ENCODE results near the gene KLK1. TPM values are rescaled to one million over a fixed set of nuclear protein-coding genes. Genes with fewer than 3 reads are reported as not detected.

KLK1 gene
- polyA plus RNA-seq, 3 donors = 0.66 to 0.72 TPM; not detected in 1

- H3K4me1 ChIP-seq (ENCODE audit: control insufficient read depth in 1 of 2, insufficient read depth in 2 of 2, low read length in 2 of 2) = no peaks in the 10 kb centered on the region
- WGBS (ENCODE audit: insufficient coverage) = 95% methylated on average over 6 of the region's 6 CpGs
- no peaks in the 10 kb centered on the region for H3K9me3 Mint-ChIP-seq
- TF ChIP-seq CTCF (IDR thresholded peaks at IDR 0.05) = no peak
- no peak overlapping the region for H3K4me2 ChIP-seq (replicated peaks; ENCODE audit: extremely low read depth, low read length, poor library complexity, severe bottlenecking)
- no peaks in the 10 kb centered on the region for H3K36me3 ChIP-seq (replicated peaks in 1 of 2; ENCODE audit: control insufficient read depth in 1 of 2, insufficient read depth in 2 of 2, low read length in 2 of 2)
- H3K27me3 Mint-ChIP-seq (ENCODE audit: low read depth in 3 of 3) = peaks cover 1 to 8% (median 4%) of the 10 kb centered on the region in 3 donors
- H3K36me3 Mint-ChIP-seq = peaks cover 2 to 5% of the 10 kb centered on the region in 2 donors
- no peak overlapping the region for H3K9ac ChIP-seq (ENCODE audit: insufficient read depth, low read length, poor library complexity, severe bottlenecking)
- peaks cover 2% of the 10 kb centered on the region for H3K4me1 Mint-ChIP-seq
- H3K79me2 ChIP-seq (ENCODE audit: insufficient read depth, low read length) = no peaks in the 10 kb centered on the region
- H3K4me3 ChIP-seq (replicated peaks in 1 of 3; ENCODE audit: low read depth in 2 of 3, low read length in 3 of 3) = no peak overlapping the region
- DNase-seq = no peak
- H3K27ac Mint-ChIP-seq = peak overlapping the region in 1 of 7 donors; percentile 42
- H3K27ac ChIP-seq (ENCODE audit: low read depth in 1 of 2, low read length in 2 of 2) = no peak overlapping the region
- H2AFZ ChIP-seq (ENCODE audit: insufficient read depth, low read depth, low read length, poor library complexity, severe bottlenecking) = no peak overlapping the region
- H3K4me3 Mint-ChIP-seq = no peak overlapping the region
- no peaks in the 10 kb centered on the region for H3K9me3 ChIP-seq (replicated peaks in 1 of 2; ENCODE audit: control insufficient read depth in 1 of 2, insufficient read depth in 1 of 2, low read length in 2 of 2)
- no peaks in the 10 kb centered on the region for H3K27me3 ChIP-seq (ENCODE audit: control insufficient read depth in 2 of 2, insufficient read depth in 2 of 2, low read length in 2 of 2)
- no peaks in the 10 kb centered on the region for H4K20me1 ChIP-seq (ENCODE audit: insufficient read depth, low read length)
- intact Hi-C loops (cut with micrococcal nuclease) = no loop called here
Measured at GRCh38 chr19:50790922-50791467, 32.6 kb downstream of the KLK1 start.

GRCh38 chr19:50790396-50790795, 33.2 kb downstream of the KLK1 start, which contains the start of gene ACP4:
Gene ACP4 (plus strand): TSS chr19:50790415. CDS start chr19:50790415, 0 bp downstream.
- TF ChIP-seq CTCF (IDR thresholded peaks at IDR 0.05) = no peak
- intact Hi-C loops (cut with micrococcal nuclease) = no loop called here
- no peaks in the 10 kb centered on the region for H3K79me2 ChIP-seq (ENCODE audit: insufficient read depth, low read length)
- Mint-ChIP-seq H3K27ac (peak within 1 kb of the TSS in 3 of 7 donors; percentile 33 to 42 (median 35)), H3K4me3 (no peak within 1 kb of the TSS), H3K4me1 (peaks cover 2% of the 10 kb centered on the region), H3K9me3 (no peaks in the 10 kb centered on the region), H3K27me3 (ENCODE audit: low read depth in 3 of 3) (peaks cover 1 to 8% (median 4%) of the 10 kb centered on the region in 3 donors), H3K36me3 (peaks cover 0 to under 1% of the 10 kb centered on the region in 2 donors)
- no peaks in the 10 kb centered on the region for H4K20me1 ChIP-seq (ENCODE audit: insufficient read depth, low read length)
- no peaks in the 10 kb centered on the region for H3K9me3 ChIP-seq (replicated peaks in 1 of 2; ENCODE audit: control insufficient read depth in 1 of 2, insufficient read depth in 1 of 2, low read length in 2 of 2)
- H3K4me1 ChIP-seq (ENCODE audit: control insufficient read depth in 1 of 2, insufficient read depth in 2 of 2, low read length in 2 of 2) = no peaks in the 10 kb centered on the region
- H2AFZ ChIP-seq (ENCODE audit: insufficient read depth, low read depth, low read length, poor library complexity, severe bottlenecking) = no peak within 1 kb of the TSS
- no peak within 1 kb of the TSS for H3K4me3 ChIP-seq (replicated peaks in 1 of 3; ENCODE audit: low read depth in 2 of 3, low read length in 3 of 3)
- 98% methylated on average over 4 of the region's 15 CpGs for WGBS (ENCODE audit: insufficient coverage)
- H3K4me2 ChIP-seq (replicated peaks; ENCODE audit: extremely low read depth, low read length, poor library complexity, severe bottlenecking) = no peak within 1 kb of the TSS
- H3K9ac ChIP-seq (ENCODE audit: insufficient read depth, low read length, poor library complexity, severe bottlenecking) = no peak within 1 kb of the TSS
- no peak within 1 kb of the TSS for H3K27ac ChIP-seq (ENCODE audit: low read depth in 1 of 2, low read length in 2 of 2)
- DNase-seq = no peak
- H3K36me3 ChIP-seq (replicated peaks in 1 of 2; ENCODE audit: control insufficient read depth in 1 of 2, insufficient read depth in 2 of 2, low read length in 2 of 2) = no peaks in the 10 kb centered on the region
- H3K27me3 ChIP-seq (ENCODE audit: control insufficient read depth in 2 of 2, insufficient read depth in 2 of 2, low read length in 2 of 2) = no peaks in the 10 kb centered on the region
